GM10847 (cell line): Measurements from ENCODE around the gene CGB1.
A peak's percentile ranks its signal among the peaks of the same experiment; 100 is the strongest.
"Not testable (repeated sequence)": the region's sequence is repeated elsewhere in the genome, so short reads cannot be mapped to it uniquely, and the experiment has no call there.

ENCODE experiments used
- POLR2A ChIP-seq: IDR thresholded peaks from 2 replicates; pipeline ENCODE4 v1.6.1; 2011; ENCODE audit not compliant: insufficient read length; ENCODE audit errors: extremely low read depth

Gene CGB1

DNA sequence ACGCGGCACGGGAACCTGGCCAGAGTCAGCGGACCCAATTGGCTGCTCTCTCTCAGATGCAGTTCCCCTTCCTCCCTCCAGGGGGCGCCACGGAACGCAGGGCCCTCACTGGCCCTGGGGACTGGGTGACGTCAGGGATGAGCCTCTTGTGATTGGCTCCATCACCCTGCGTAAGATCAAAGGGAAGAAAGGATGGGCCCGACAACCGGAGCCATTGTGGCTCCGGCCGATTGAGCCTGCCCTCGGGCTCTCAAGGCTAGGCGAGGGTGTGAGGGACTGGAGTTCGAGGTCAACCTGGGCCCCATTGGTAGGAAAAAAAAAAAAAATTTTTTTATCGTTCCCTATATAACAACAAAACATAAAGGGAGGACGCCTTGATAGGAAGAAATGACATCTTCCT, at the start of gene CGB1:
CGB1 (minus strand) TSS at position 81 of the 400 bp plus-strand sequence. CDS start 184 bp downstream, outside the sequence.
- not testable (repeated sequence) for TF ChIP-seq POLR2A

DNA sequence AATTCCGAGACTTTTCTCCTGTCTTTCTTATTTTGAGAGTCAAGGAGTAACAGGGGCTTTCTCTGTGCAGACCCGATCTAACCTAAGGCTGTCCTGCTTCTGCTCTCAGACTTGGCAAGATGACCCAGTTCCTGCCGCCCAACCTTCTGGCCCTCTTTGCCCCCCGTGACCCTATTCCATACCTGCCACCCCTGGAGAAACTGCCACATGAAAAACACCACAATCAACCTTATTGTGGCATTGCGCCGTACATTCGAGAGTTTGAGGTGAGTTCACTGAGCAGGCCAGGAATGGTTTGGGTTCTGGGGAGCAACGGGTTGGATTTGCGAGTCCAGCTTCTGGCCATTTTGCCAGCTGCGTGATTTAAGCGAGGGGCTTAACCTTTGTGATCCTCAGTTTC, 49.6 kb upstream of the CGB1 start:
- no peak for TF ChIP-seq POLR2A

DNA sequence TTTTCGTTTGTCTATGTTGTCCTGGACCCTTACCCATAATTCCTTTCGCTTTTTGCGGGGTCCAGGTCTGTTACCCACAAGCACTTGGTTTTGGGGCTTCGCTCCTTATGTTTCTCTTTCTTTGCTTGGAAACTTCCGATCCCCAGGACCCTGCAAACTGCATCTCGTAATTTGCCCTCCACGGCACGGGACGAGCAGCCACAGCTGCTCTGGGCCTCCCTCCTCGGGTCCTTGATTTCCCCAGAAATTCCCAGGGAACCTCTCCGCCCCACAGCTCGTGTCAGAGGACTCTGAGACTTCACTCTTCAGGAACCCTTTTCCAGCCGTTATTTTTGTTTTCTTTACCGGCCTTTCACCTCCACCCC, 49.2 kb upstream of the CGB1 start:
- no peak for TF ChIP-seq POLR2A

DNA sequence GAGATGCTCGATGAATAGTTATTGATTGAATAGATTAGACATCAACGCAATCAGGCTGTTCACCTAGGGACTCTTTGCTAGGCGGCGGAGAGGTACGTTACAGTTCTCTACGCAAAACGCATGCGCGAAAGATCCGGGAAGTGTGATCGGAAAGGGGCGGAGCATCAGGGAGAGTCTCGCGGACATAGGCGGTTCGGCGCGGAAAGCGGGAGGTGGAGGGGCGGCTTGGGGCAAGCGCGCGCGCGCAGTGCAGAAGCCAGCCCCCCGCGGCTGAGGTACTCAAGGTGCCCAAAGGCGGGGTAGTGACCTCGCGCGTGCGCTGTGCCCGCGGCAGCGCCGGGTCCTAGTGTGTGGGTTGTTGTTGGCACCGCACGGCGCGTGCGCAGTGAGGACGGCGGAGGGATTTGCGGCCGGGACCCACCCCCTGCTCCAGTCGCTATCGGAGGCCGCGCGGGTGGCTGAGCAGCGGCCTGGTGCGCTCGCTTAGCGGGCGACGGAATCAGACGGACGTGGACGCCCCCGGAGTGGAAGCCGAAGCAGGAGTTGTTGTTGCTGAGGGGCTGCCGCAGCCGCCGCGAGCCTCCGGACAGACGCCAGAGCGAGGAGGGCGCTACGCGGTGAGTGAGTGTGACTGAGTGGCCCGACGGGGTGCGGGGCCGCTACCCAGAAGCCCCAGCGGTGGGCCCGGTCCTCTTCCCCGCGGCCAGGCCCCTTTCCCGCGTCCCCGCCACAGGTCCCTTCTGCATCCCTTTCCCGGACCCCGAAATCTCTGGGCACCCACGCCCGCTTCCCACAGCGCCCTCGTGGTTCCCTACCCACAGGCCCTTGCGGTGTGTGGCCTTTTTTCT, 48.5 kb upstream of the CGB1 start, which contains the start of gene SNRNP70:
SNRNP70 (plus strand) TSS at position 432 of the 848 bp plus-strand sequence. CDS start 964 bp downstream, outside the sequence.
- TF ChIP-seq POLR2A: peak; percentile 94

DNA sequence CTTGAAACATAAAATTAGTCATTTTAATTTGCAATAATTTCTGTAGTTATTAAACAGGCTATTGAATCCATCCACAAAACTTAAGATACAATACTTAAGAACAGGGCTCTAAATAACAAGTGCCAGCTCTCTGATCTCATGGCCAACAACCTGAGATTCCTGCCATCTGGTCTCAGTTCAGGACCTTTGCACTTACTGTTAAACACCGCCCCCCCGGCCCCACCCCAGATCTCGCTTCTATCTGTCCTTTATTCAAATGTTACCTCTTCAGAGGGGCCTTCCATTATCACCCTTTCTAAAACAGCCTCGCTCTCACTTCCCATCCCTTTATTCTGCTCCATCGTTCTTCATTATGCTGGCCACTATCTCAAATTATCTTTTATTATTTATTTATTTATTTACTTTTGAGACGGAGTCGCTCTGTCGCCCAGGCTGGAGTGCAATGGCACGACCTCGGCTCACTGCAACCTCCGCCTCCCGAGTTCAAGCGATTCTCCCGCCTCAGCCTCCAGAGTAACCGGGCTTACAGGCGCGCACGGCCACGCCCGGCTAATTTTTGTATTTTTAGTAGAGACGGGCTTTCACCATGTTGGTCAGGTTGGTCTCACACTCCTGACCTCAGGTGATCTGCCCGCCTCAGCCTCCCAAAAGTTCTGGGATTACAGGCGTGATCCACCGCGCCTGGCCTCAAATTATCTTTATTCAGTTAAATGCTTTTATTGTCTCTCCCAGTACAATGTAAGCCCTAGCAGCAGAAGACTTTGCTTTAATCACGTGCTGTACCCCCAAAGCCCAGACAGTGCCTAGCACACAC, 47.7 kb upstream of the CGB1 start:
- TF ChIP-seq POLR2A: no peak

DNA sequence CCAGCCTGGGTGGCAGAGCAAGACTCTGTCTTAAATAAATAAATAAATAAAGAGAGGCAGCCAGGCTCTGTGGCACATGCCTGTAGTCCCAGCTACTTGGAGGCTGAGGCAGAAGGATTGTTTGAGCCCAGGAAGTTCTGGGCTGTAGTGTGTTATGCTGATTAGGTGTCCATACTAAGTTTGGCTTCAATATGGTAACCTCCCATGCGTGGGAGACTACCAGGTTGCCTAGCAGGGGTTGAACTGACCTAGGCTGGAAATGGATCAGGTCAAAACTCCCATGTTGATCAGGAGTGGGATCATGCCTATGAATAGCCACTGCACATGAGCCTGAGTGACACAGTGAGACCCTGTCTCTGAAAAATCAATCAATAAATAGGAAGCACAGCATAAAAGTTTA, 44.6 kb upstream of the CGB1 start:
- TF ChIP-seq POLR2A: no peak

DNA sequence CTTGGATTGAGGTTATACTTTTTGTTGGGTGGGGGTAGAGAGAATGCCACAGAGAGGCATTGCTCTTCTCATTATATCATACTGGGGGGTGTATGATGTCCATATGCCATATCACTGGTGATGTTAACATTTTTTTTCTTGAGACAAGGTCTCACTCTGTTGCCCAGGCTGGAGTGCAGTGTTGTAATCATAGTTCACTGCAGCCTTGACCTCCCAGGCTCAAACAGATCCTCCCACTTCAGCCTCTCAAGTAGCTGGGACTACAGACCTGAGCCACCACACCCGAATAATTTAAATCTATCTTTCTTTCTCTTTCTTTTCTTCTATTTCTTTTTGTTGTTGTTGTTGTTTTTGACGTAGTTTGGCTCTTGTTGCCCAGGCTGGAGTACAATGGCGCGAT, 43.7 kb upstream of the CGB1 start:
- TF ChIP-seq POLR2A: no peak

DNA sequence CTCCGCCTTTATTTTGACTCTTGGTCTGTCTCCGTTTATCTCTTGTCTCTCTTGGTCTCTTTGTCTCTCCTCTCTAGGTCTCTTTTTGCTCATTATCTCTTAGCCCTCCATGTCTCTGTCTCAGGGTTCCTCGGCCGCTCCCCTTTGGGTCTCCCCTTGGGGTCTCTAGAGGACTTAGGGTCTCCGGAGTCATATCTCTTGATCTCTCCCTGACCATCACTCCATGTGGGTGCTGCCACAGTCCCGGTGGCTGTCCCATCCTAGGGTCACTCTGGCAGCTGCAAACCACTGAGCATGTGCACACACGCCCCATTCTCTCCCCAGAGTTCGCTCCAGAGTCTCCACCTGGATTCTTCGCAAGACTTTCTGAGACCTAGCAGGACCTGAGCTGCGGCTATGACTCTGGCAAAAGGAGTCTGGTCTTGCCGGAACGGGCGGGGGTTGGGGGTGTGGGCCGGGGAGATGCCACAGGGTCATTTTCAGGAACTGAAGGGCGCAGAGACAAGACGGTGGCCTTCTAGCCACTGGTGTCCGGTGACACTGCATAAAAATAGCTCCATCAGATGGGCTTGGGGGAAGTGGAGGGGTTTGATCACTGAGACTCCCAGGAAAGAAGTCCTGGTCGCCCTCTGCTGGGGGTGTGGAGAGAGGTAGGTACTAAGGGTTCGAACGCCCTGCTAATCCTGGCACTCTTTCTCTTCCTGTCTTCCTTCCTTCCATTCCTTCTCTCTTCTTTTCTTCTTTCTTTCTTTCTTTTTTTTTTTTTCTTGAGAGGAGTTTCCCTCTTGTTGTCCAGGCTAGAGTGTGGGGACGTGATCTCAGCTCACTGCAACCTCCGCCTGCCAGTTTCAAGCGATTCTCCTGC, 37.1 kb upstream of the CGB1 start:
- no peak for TF ChIP-seq POLR2A

DNA sequence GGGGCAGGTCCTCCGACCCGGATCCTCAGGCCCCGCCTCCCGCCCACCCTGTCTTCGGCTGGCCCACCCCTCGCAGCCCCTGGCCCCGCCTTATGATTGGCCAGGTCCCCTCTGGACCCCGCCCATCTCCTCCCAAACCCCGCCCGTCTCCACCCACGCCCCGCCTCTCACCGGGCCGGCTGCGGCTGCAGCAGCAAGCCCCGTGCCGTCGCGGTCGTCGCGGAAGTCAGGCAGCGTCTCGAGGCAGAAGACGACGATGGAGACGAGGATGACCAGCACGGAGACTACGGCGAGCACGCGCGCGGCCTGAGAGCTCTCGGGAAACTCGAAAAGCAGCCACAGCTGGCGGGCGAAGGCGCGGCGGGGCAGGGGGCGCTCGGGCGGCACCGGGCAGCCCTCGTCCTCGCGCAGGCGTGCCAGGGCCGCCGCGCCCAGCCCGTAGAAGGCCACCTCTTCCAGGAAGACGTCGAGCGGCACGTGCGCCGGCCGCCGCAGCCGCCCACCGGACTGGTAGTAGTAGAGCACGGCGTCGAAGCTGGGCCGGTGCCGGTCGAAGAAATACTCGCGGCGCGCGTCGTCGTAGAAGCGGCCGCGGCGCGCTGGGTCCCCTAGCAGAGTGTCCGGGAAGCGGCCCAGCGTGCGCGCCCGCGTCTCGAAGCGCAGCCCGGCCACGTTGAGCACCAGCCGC, 35.3 kb upstream of the CGB1 start:
- no peak for TF ChIP-seq POLR2A

DNA sequence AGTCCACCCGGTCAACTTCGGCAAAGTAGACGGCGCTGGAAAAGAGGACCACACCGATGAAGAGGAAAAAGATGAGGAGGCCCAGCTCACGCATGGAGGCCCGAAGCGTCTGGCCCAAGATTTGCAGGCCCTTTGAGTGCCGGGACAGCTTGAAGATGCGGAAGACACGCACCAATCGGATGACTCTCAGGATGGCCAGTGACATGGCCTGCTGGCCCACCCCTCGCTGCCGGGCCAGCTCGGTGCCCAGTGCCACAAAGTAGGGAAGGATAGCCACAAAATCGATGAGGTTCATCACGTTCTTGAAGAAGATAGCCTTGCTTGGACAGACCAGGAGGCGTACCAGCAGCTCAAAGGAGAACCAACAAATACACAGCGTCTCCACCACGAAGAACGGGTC, 33.7 kb upstream of the CGB1 start:
- TF ChIP-seq POLR2A: no peak

DNA sequence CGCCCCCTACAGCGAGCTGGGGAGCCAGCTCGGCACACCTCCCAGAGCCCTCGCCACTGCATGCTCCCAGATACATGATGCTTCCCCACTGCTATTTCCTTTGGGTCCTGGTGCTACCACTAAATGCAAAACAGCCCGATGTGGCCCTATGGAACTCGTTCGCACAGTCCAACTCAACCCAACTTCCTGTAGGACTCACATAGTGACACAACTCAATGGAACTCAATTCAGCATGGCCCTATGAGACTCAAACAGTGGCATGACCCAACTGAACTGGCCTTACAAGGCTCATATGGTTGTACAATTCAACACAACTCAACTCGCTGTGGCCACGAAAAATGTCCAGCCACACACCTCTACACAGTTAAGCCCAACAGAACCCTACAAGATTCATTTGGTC, 32.3 kb upstream of the CGB1 start:
- TF ChIP-seq POLR2A: no peak

DNA sequence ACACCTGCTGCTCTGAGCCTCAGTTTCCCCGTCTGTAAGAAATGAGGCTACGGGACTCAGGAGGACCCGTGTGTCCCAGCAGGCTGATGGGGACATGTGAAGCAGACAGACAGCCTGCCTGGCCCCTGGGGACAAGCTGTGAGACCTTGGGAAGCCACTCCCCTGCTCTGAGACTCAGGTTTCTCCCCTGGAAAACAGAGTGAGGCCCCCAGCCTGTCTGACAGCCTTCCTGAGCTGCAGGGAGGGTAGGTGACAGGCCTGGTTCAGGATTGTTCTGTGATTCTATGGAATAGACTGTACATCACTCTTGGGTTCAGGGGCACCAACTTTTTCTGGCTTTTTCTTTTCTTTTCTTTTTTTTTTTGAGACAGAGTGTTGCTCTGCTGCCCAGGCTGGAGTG, 30.9 kb upstream of the CGB1 start:
- no peak for TF ChIP-seq POLR2A

DNA sequence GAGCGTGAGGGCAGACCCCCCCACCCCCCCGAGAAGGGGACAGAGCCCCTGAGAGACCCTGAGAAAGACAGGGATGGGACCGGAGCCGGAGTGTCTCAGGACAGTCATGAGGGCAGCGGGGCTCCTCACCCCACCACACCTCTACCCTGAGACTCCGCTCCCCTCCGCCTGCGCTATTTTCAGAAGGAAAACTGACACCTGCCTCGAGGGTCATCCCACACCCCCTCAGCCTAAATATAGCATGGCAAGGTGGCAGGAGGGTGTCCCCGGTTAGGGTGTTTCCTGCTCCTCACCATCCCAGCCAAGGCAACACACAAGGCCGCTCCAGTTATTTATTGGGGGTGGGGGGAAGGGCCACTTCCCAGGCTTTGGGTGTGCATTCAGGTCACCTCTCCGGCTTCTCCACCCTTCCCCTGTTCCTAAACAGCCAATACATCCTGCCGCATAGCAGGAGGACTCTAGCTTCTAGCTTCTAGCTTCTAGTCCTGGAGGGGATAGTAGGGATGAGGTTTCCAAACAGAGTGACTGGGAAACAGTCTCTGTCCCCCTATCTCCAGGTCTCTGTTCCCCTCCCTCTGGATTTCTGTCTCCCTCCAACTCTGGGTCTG, 29.3 kb upstream of the CGB1 start:
- TF ChIP-seq POLR2A: no peak
